CD14-positive monocyte (primary cell): ENCODE measurements around the gene DHX32. TPM values are rescaled to one million over a fixed set of nuclear protein-coding genes. Genes with fewer than 3 reads are reported as not detected.

ENCODE experiments used
- DNase-seq, 3 donors: peaks; one replicate each; pipeline ENCODE4 v3.0.0-alpha.2; 2011 to 2022
- H2AFZ ChIP-seq: 2 replicates; pipeline ENCODE4 v1.6.0; 2012; ENCODE audit warnings: mild to moderate bottlenecking, low read depth, low read length, inconsistent platforms; ENCODE audit not compliant: insufficient read depth, poor library complexity, severe bottlenecking
- H3K27ac ChIP-seq, 2 donors: 1 replicate in 1 of 2; 2 replicates in 1 of 2; pipeline ENCODE4 v1.5.1; 2012 to 2013; ENCODE audit warnings: low read length in 2 of 2, control low read depth in 1 of 2, inconsistent platforms in 1 of 2, low read depth in 1 of 2, mild to moderate bottlenecking in 1 of 2
- H3K27me3 ChIP-seq, 2 donors: one replicate each; pipeline versions ENCODE4 v1.6.0 to v1.6.1; 2011 to 2013; ENCODE audit warnings: low read length in 2 of 2; ENCODE audit not compliant: control insufficient read depth in 2 of 2, insufficient read depth in 2 of 2
- H3K36me3 ChIP-seq, 2 donors: replicated peaks in 1 of 2; 1 replicate in 1 of 2; 2 replicates in 1 of 2; pipeline versions ENCODE4 v1.5.1 to v1.6.1; 2012 to 2013; ENCODE audit warnings: low read length in 2 of 2, control low read depth in 1 of 2, inconsistent platforms in 1 of 2, mild to moderate bottlenecking in 1 of 2; ENCODE audit not compliant: insufficient read depth in 2 of 2, control insufficient read depth in 1 of 2
- H3K4me1 ChIP-seq, 2 donors: 1 replicate in 1 of 2; 2 replicates in 1 of 2; pipeline versions ENCODE4 v1.5.1 to v1.6.1; 2012 to 2013; ENCODE audit warnings: low read length in 2 of 2, control low read depth in 1 of 2, inconsistent platforms in 1 of 2, mild to moderate bottlenecking in 1 of 2, moderate library complexity in 1 of 2; ENCODE audit not compliant: insufficient read depth in 2 of 2, control insufficient read depth in 1 of 2
- H3K4me2 ChIP-seq: replicated peaks from 2 replicates; pipeline ENCODE3; 2012; ENCODE audit warnings: low read length, moderate library complexity, mild to moderate bottlenecking; ENCODE audit not compliant: poor library complexity, severe bottlenecking; ENCODE audit errors: extremely low read depth
- H3K4me3 ChIP-seq, 3 experiments: fragments of 200-600 bp in 1 of 3; sonication (generic) in 1 of 3; replicated peaks in 1 of 3; 1 replicate in 2 of 3; 2 replicates in 1 of 3; pipeline ENCODE4 v1.5.1; 2011 to 2013; ENCODE audit warnings: low read length in 3 of 3, mild to moderate bottlenecking in 3 of 3, control low read depth in 2 of 3, low read depth in 2 of 3, inconsistent platforms in 1 of 3, moderate library complexity in 1 of 3
- H3K79me2 ChIP-seq: 2 replicates; pipeline ENCODE4 v1.6.0; 2012; ENCODE audit warnings: mild to moderate bottlenecking, control low read depth, inconsistent platforms, low read length, moderate library complexity; ENCODE audit not compliant: insufficient read depth
- H3K9ac ChIP-seq: 2 replicates; pipeline ENCODE4 v1.6.0; 2017; ENCODE audit warnings: low read length, mild to moderate bottlenecking; ENCODE audit not compliant: insufficient read depth, poor library complexity, severe bottlenecking
- H3K9me3 ChIP-seq, 2 donors: replicated peaks in 1 of 2; 1 replicate in 1 of 2; 2 replicates in 1 of 2; pipeline versions ENCODE4 v1.5.1 to v1.6.1; 2012 to 2013; ENCODE audit warnings: low read length in 2 of 2, control low read depth in 1 of 2; ENCODE audit not compliant: control insufficient read depth in 1 of 2, insufficient read depth in 1 of 2
- H4K20me1 ChIP-seq: 2 replicates; pipeline ENCODE4 v1.6.0; 2012; ENCODE audit warnings: mild to moderate bottlenecking, low read length, control low read depth, moderate library complexity; ENCODE audit not compliant: insufficient read depth
- H3K27ac Mint-ChIP-seq, 7 donors: one replicate each; pipeline ENCODE4 v1.8.0; 2020; ENCODE audit warnings: mild to moderate bottlenecking in 7 of 7, mixed read lengths in 7 of 7, moderate library complexity in 6 of 7, inconsistent platforms in 2 of 7
- H3K27me3 Mint-ChIP-seq, 3 donors: one replicate each; pipeline ENCODE4 v1.8.0; 2021 to 2022; ENCODE audit warnings: low read depth in 3 of 3, mild to moderate bottlenecking in 3 of 3, mixed read lengths in 3 of 3, moderate library complexity in 3 of 3, inconsistent platforms in 1 of 3
- H3K36me3 Mint-ChIP-seq, 2 donors: one replicate each; pipeline ENCODE4 v1.8.0; 2020; ENCODE audit warnings: mixed read lengths in 2 of 2, inconsistent platforms in 1 of 2, mild to moderate bottlenecking in 1 of 2
- H3K4me1 Mint-ChIP-seq: one replicate; pipeline ENCODE4 v1.8.0; 2020; ENCODE audit warnings: mild to moderate bottlenecking, mixed read lengths
- H3K4me3 Mint-ChIP-seq, 2 donors: one replicate each; pipeline ENCODE4 v1.8.0; 2020; ENCODE audit warnings: mild to moderate bottlenecking in 2 of 2, mixed read lengths in 2 of 2, moderate library complexity in 1 of 2
- H3K9me3 Mint-ChIP-seq, 7 donors: one replicate each; pipeline ENCODE4 v1.8.0; 2020 to 2022; ENCODE audit warnings: mixed read lengths in 7 of 7, mild to moderate bottlenecking in 6 of 7, moderate library complexity in 6 of 7, inconsistent platforms in 2 of 7
- CTCF ChIP-seq: fragments of 200-600 bp; IDR thresholded peaks from one replicate; pipeline ENCODE4 v1.8.0; 2022; ENCODE audit warnings: antibody characterized with exemption, mild to moderate bottlenecking
- WGBS: methylation state at CpG from one replicate; pipeline ENCODE4 v1.1.5; 2013; ENCODE audit warnings: missing lambda C conversion rate; ENCODE audit not compliant: insufficient coverage; 5-methylcytosine and 5-hydroxymethylcytosine counted together
- intact Hi-C, 2 donors: fragments of 100-400 bp; cut with micrococcal nuclease; formaldehyde crosslinking; loops; one replicate each; pipeline versions ENCODE4 v1.15.0 to v1.15.1; 2023
- polyA plus RNA-seq, 3 donors: library from polyadenylated mRNA; depleted of rRNA in 1 of 3; unstranded in 2 of 3; stranded (reverse) in 1 of 3; fragments of 300-500 nt in 2 of 3; fragments of >200 nt in 1 of 3; fragmentation: Illumina TruSeq in 2 of 3; gene quantifications; 1 replicate in 2 of 3; 2 replicates in 1 of 3; pipeline ENCODE4 v1.2.3, GENCODE V29; 2012 to 2021

Gene DHX32
- polyA plus RNA-seq, 3 donors: 6.0 to 20.5 (median 16.4) TPM

- no peak overlapping the region for H3K9ac ChIP-seq
- H3K27me3 ChIP-seq: no peaks in the 10 kb centered on the region
- H4K20me1 ChIP-seq: no peaks in the 10 kb centered on the region
- no peak overlapping the region for H3K4me3 Mint-ChIP-seq
- intact Hi-C loops: loop anchor here in 1 of 2 donors (5.0 kb wide), 1 partner anchor 85 kb away; no protein-coding TSS in a partner anchor
- H3K36me3 Mint-ChIP-seq: peaks cover 30 to 33% of the 10 kb centered on the region in 2 donors
- no peak for TF ChIP-seq CTCF
- peaks cover 14% of the 10 kb centered on the region for H3K4me1 Mint-ChIP-seq
- no peak overlapping the region for H3K27ac ChIP-seq
- H3K27me3 Mint-ChIP-seq: peaks cover 0 to 1% (median 0%) of the 10 kb centered on the region in 3 donors
- 100% methylated on average over 2 of the region's 6 CpGs for WGBS
- H3K36me3 ChIP-seq: peaks cover 26 to 33% of the 10 kb centered on the region in 2 donors
- no peak overlapping the region for H3K4me3 ChIP-seq
- H3K4me2 ChIP-seq: no peak overlapping the region
- no peaks in the 10 kb centered on the region for H3K9me3 ChIP-seq
- H3K27ac Mint-ChIP-seq: no peak overlapping the region
- DNase-seq: no peak
- no peaks in the 10 kb centered on the region for H3K9me3 Mint-ChIP-seq
- H3K79me2 ChIP-seq: peaks cover 4% of the 10 kb centered on the region
- H3K4me1 ChIP-seq: peaks cover 8 to 9% of the 10 kb centered on the region in 2 donors
- no peak overlapping the region for H2AFZ ChIP-seq
Observed at GRCh38 chr10:125817337-125817946, 63.6 kb downstream of the DHX32 start.

- WGBS: no CpG with 5 or more reads among the region's 4 CpGs
- intact Hi-C loops: loop anchor here in 1 of 2 donors (5.0 kb wide), 1 partner anchor 84 kb away; no protein-coding TSS in a partner anchor
Observed at GRCh38 chr10:125816548-125816947, 64.5 kb downstream of the DHX32 start.

More at GRCh38 chr10:125816548-125816947, 64.5 kb downstream of the DHX32 start:
- Histone ChIP-seq H3K4me2 (no peak overlapping the region), H2AFZ (no peak overlapping the region), H3K4me1 (no peaks in the 10 kb centered on the region), H3K79me2 (no peaks in the 10 kb centered on the region), H3K27ac (no peak overlapping the region), H4K20me1 (no peaks in the 10 kb centered on the region), H3K9me3 (no peaks in the 10 kb centered on the region), H3K4me3 (no peak overlapping the region), H3K27me3 (no peaks in the 10 kb centered on the region), H3K9ac (no peak overlapping the region), H3K36me3 (peaks cover 26 to 33% of the 10 kb centered on the region in 2 donors)
- Mint-ChIP-seq H3K4me1 (peaks cover 5% of the 10 kb centered on the region), H3K27me3 (peaks cover 0 to 1% (median 0%) of the 10 kb centered on the region in 3 donors), H3K36me3 (peaks cover 34% of the 10 kb centered on the region in 2 donors), H3K9me3 (no peaks in the 10 kb centered on the region), H3K27ac (no peak overlapping the region), H3K4me3 (no peak overlapping the region)
- no peak for DNase-seq
- TF ChIP-seq CTCF: no peak
